ENCODE data around the gene OR4D2.

OR4D2 gene

GRCh38 chr17:58176200-58176599 lies 9.4 kb downstream of the OR4D2 start:
- peak; percentile 20 to 40 for DNase-seq

DNA sequence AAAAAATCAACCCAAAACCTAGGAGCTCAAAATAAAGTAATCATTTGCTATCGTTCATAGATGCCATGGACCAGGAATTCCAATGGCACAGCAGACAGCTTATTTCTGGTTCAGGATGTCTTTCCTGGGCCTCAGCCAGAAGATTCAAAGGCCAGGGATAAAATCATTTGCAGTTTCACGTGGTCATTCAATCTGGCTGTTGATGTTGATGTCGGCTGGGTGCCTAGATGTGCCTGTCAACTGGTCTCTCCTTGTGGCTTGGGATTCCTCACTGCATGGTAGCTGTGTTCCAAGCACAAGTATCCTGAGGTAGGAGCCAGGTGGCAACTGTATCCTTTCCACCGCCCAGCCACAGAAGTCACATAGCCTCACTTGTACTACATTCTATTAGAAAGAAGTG lies 15.0 kb downstream of the OR4D2 start:
- DNase-seq, result no peak

DNA sequence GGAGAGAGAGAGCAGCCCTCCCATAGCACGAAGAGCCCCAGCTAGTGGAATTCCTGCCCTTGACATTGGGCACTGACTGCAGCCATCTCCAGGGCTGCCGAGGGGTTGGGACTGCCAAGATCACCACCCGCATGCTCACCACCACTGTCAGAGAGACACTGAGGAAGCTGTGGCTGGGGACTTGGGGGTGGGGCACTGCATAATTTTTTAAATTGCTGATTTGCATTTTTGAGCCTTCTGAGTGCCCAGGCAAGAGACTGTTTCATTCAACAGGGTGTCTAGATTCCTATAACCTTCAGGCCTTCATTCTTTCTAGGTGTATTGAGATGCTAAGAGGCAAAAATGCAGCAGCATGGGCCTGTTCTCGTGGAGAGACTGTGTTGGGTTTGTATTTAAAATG lies 16.7 kb downstream of the OR4D2 start:
- DNase-seq, result no peak

- peak; percentile 88 to 96 for DNase-seq
Measured at GRCh38 chr17:58184308-58184985, 17.7 kb downstream of the OR4D2 start.

- DNase-seq, result no peak
Measured at GRCh38 chr17:58184986-58185761, 18.4 kb downstream of the OR4D2 start.

DNA sequence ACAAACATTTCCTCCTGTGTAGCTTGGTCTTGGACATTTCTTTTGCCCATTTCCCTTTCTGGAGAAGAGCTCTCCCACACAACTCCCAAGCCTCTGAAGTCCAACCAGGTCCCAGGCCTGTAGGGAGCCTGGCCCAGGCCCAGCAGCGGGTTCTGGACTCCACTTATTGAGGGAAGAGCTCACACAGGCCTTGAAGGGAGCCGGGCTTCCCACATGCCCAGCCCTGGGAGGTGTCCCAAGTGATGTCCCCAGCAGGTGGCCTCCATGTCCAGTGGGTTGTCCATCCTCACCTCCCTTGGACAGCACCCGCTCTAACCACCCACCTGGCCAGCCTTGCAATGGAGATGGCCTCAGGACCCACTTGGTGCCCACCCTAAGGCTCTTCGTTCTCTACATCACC lies 19.8 kb downstream of the OR4D2 start:
- DNase-seq, result no peak

DNA sequence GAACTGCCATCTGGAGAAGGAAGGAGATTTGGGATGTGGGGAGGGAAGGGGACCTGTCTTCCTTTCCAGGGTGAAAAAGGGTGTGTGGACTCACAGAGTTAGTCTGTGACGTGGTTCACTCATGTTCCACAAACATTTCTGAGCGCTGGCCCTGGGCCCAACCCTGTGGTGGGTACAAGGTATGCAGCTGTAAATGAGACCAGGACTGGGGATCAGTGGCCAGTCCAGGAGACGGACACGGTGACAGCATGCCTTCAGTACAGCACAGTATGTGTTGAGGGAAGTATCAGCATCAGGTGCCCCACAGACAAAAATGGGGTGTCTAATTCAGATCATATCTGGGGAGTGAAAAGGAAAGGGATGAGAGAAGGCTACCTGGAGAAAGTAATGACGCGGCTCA lies 20.3 kb downstream of the OR4D2 start:
- DNase-seq, result no peak

DNA sequence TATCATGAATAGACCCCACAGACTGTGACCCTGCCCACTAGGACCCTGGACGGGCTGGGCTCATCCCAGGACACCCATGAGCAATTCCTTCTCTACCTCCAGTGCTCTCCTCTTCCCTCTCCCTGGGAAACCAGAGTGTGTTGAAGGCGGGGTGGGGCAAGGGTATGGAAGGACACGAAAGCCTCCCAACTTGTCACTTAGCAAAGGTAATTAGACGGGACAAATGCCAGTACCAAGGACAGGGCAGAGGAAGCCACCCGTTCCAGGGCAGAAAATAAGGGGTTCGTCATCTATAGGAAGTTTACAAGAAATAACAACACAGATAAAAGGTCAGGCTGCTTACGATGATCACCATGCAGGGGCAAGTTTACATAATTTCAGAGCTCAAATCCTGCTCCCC lies 20.9 kb downstream of the OR4D2 start:
- no peak for DNase-seq

- DNase-seq, result peak; percentile 75 to 84
Measured at GRCh38 chr17:58189436-58190146, 22.8 kb downstream of the OR4D2 start.

DNA sequence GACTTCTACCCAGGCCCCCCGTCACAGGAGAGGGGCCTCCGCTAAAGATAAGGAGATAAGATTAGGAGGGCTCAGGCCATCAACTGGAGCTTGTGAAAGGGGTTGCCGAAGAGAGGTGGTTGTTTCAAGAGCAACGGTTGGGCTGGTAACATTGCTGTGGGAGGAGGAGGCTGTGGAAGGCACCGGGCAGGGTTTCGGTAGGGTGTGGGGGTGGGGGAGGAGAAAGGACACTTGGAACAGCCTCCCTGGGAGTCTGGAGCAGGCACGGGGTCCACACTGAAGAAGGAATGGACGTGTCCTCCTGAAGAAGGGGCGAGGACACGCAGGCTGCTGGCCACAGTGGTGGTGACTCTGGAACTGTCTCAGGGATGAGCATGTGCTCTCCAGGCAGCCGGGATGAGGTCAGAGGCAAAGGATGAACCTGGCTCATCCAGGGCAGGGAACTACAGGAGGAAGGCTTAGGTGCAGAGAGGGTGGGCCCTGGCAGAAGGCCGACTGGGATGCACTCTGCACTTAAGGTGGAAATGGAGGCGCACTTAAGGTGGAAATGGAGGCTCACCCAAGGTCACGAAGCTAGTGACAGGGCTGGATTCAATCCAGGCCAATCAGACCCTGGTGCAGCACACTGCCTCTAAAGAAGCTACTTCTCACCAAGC lies 24.6 kb downstream of the OR4D2 start:
- DNase-seq, result no peak

DNA sequence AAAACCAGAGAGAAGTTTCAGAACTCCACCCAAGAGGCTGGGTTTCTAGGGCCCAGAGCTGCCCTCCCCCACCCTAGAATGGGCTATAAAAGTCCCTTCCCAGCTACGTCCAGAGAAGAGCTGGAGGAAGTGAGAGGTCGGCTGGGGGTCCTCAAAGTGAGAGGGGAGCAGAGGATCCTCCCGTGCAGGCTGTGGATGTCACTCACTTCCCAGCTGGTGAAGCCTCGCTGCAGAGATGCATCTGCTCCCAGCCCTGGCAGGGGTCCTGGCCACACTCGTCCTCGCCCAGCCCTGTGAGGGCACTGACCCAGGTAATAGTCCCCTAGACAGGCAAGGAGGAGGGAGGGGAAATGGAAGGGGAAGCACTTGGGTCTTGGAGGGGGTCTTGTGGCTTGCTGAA lies 25.8 kb downstream of the OR4D2 start, which contains the start of gene EPX:
TSS of gene EPX (plus strand) at position 115 of the 400 bp plus-strand sequence. CDS start at position 236, 121 bp downstream.
- DNase-seq, result no peak

- DNase-seq, result no peak
Measured at GRCh38 chr17:58193641-58194255, 27.0 kb downstream of the OR4D2 start.

DNA sequence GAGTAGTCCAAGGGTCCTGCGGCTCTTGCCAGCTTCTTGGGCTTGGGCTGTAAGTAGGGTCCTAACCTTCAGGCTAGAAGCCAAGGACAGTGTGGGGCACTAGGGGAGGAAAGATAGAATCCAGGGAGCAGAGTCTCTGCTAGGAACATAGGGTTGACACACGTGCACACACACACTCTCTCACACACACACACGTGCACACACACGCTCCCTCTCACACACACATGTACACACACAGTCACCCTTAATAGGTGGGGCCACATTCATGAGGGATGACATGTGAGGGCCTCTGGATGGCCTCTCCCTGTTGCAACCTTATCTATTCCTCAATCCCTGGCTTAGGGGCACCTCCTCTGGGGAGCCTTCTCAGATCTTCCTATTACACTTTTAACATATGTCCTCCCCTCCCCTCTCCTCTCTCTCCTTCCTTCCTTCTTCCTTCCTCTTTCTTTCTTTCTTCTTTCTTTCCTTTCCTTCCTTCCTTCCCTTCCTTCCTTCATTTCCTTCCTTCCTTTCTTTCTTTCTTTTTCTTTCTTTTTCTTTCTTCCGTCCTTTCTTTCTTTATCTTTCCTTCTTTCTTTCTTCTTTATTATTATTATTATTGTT lies 28.8 kb downstream of the OR4D2 start:
- DNase-seq, result no peak

- DNase-seq, result no peak
Measured at GRCh38 chr17:58196610-58197009, 29.8 kb downstream of the OR4D2 start.

- peak; percentile 37 to 50 for DNase-seq
Measured at GRCh38 chr17:58200024-58200633, 33.3 kb downstream of the OR4D2 start.

- DNase-seq, result no peak
Measured at GRCh38 chr17:58202859-58203258, 36.1 kb downstream of the OR4D2 start.

- no peak for DNase-seq
Measured at GRCh38 chr17:58204796-58205195, 38.0 kb downstream of the OR4D2 start.

DNA sequence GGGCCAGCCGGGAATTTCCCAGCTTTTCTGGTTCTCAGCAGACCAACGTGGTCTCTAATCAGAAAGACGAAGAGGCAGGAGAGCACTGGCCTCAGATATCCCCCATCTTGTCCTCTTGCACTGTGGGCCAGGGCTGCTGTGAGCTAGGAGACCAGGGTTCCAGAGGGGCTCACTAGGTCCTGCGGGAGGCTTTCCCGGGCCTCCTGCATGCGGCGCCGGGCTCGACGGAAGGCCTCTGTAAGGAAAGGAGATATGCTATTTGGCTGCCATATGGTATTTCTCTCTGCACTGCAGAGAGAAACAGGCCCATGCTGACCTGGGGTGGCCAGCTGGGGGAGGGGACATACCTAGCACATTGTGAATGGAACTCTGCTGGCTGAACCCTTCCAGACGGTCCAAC lies 39.2 kb downstream of the OR4D2 start:
- DNase-seq, result no peak

- DNase-seq, result no peak
Measured at GRCh38 chr17:58207451-58207850, 40.7 kb downstream of the OR4D2 start.

- no peak for DNase-seq
Measured at GRCh38 chr17:58208344-58208743, 41.6 kb downstream of the OR4D2 start.

DNA sequence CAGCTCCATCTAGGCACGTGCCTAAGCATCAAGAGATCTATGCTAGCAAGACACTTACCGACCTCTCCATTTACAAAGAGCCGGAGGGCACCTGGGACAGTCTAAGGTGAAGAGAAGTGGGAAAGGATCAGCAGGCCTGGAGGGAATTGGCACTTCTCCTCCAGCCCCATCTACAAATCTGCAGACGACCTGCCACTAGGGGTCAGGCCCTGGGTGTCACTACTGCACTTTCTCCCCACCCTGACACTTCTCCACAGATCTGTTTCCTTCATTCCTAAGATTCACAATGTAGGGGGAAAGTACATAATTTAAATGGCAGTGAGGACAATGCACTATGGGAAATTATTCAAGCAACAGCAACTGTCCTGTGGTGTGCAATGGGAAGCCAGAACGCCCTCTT lies 44.1 kb downstream of the OR4D2 start:
- DNase-seq, result peak; percentile 38 to 52

GRCh38 chr17:58215685-58216084 lies 48.9 kb downstream of the OR4D2 start:
- DNase-seq, result peak in 1 of 2 experiments; percentile 37

All from Kasumi-1 (cell line).